Omental fat pad (tissue), 4 donors: ENCODE data around the gene NFIA. TPM values are rescaled to one million over a fixed set of nuclear protein-coding genes. Genes with fewer than 3 reads are reported as not detected.

Source experiments
- ATAC-seq: fragments of 150-250 bp; one replicate; pipeline ENCODE4 v1.9.1; 2016; ENCODE audit warnings: mild to moderate bottlenecking, moderate library complexity; ENCODE audit not compliant: low FRiP score
- DNase-seq: peaks from one replicate; pipeline ENCODE4 v3.0.0-alpha.2; 2019; ENCODE audit warnings: low spot score
- total RNA-seq, 4 donors: library from RNA; depleted of rRNA; stranded (reverse); fragments of >200 nt; gene quantifications; one replicate each; pipeline ENCODE4 v1.1.0, GENCODE V29; 2016
- TF ChIP-seq, protein P1 (sequence below), 3 donors: fragments of 450-650 bp; IDR thresholded peaks; one replicate each; pipeline ENCODE4 v1.5.1; 2016 to 2017; ENCODE audit warnings: antibody characterized with exemption in 3 of 3, mild to moderate bottlenecking in 3 of 3, moderate library complexity in 2 of 3

The NFIA gene
- total RNA-seq, 4 donors from 2014 or later: 61.1 to 159 (median 77.5) TPM

GRCh38 chr1:61376151-61376550, 293.8 kb downstream of the NFIA start:
- DNase-seq (no peak), ATAC-seq (no peak)
- TF ChIP-seq, protein P1, sequence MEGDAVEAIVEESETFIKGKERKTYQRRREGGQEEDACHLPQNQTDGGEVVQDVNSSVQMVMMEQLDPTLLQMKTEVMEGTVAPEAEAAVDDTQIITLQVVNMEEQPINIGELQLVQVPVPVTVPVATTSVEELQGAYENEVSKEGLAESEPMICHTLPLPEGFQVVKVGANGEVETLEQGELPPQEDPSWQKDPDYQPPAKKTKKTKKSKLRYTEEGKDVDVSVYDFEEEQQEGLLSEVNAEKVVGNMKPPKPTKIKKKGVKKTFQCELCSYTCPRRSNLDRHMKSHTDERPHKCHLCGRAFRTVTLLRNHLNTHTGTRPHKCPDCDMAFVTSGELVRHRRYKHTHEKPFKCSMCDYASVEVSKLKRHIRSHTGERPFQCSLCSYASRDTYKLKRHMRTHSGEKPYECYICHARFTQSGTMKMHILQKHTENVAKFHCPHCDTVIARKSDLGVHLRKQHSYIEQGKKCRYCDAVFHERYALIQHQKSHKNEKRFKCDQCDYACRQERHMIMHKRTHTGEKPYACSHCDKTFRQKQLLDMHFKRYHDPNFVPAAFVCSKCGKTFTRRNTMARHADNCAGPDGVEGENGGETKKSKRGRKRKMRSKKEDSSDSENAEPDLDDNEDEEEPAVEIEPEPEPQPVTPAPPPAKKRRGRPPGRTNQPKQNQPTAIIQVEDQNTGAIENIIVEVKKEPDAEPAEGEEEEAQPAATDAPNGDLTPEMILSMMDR (IDR thresholded peaks at IDR 0.05): no peak

DNA sequence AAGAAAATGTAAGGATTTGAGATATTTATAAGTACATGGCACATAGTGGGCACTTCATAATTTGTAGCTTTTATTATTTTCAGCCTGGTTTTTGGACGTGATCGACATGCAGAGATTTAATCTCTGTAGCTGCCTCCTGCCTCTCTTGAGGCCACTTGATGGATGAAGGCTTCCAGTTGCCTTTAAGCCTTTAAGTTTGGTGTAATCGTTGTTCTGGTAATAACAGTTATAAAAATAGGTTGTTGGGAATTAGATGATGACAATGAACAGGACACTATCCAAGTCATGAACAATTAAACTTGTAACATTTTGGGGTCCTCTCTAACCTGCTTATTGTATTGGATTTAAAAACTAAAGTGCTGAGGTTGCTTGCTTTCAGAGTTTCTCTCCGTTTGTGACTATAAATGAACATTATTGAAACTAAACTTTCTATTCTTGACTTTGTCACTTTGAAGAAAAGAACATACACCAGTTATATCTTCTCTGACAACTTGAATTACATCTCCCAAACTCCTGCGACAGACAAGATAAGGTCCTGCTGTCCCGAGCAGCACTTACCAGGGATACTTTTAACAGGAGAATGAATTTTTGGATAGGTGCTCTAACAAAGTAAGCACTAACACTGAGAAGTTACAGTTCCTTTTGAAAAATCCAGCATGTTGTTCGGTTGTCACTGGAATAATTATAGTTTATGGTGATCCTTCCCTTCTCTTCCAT, 295.0 kb downstream of the NFIA start:
- TF ChIP-seq, protein P1 (IDR thresholded peaks at IDR 0.05): no peak
- DNase-seq (no peak), ATAC-seq (no peak)

- TF ChIP-seq, protein P1 (IDR thresholded peaks at IDR 0.05): no peak
- ATAC-seq: no peak
- no peak for DNase-seq
Observed at GRCh38 chr1:61378494-61379180, 296.3 kb downstream of the NFIA start.

DNA sequence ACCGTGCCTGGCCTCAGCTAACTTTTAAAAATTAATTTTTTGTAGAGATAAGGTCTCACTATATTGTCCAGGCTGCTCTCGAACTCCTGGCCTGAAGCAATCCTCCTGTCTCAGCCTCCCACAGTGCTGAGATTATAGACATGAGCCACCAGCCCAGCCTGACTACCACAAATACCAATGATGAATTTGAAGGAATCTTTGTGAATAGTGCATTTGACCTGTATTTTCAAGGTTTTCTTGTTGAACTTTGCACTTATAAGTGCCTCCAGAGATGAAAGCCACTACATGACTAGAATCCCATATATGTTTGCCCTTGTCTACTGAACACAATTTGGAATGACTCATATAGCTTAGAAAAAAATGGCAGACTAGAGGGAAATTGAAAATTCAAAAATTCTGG, 297.3 kb downstream of the NFIA start:
- DNase-seq (no peak), ATAC-seq (no peak)
- TF ChIP-seq, protein P1 (IDR thresholded peaks at IDR 0.05): no peak

GRCh38 chr1:61380561-61380960, 298.2 kb downstream of the NFIA start:
- TF ChIP-seq, protein P1 (IDR thresholded peaks at IDR 0.05): no peak
- ATAC-seq: no peak

GRCh38 chr1:61386323-61386722, 304.0 kb downstream of the NFIA start:
- ATAC-seq (no peak), DNase-seq (no peak)
- TF ChIP-seq, protein P1 (IDR thresholded peaks at IDR 0.05): no peak

More at GRCh38 chr1:61380561-61380960, 298.2 kb downstream of the NFIA start:
- no peak for DNase-seq

DNA sequence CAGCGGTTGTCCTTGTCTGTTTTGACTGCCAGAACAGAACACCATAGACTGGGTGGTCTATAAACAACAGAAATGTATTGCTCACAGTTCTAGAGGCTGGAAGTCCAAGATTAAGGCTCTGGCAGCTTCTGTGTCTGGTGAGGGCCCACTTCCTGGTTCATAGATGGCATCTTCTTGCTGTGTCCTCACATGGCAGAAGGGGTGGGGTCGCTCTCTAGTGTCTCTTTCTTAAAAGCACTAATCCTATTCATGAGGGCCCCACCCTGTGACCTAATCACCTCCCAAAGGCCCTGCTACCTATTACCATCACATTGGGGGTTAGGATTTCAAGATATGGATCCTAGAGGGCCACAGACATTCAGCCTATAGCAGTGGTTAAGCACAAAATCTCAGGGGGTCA, 304.4 kb downstream of the NFIA start:
- ATAC-seq (no peak), DNase-seq (no peak)
- TF ChIP-seq, protein P1 (IDR thresholded peaks at IDR 0.05): no peak
